AG04450 (cell line): ENCODE data around the gene H6PD. TPM values are rescaled to one million over a fixed set of nuclear protein-coding genes. Genes with fewer than 3 reads are reported as not detected.
"Not testable (repeated sequence)": the region's sequence is repeated elsewhere in the genome, so short reads cannot be mapped to it uniquely, and the experiment has no call there.

ENCODE experiments used
- CTCF ChIA-PET: fragments of 300-600, 350-600 bp; formaldehyde crosslinking; extraction: SDS; loops from one replicate; lab custom pipeline; 2022; ENCODE audit warnings: antibody characterized with exemption, inconsistent platforms; lab: Charles Lee
- POLR2A ChIA-PET: fragments of 350-600 bp; formaldehyde crosslinking; extraction: SDS; loops from one replicate; lab custom pipeline; 2021; ENCODE audit warnings: antibody characterized with exemption, inconsistent platforms; lab: Yijun Ruan, JAX
- DNase-seq: peaks from one replicate; pipeline ENCODE4 v3.0.0-alpha.2; 2011; ENCODE audit warnings: low read depth, low spot score
- H3K27ac ChIP-seq: one replicate; pipeline ENCODE4 v1.5.1; 2012; ENCODE audit warnings: low read depth, low read length, control low read depth
- H3K27me3 ChIP-seq: one replicate; pipeline ENCODE4 v1.6.0; 2012; ENCODE audit warnings: low read length; ENCODE audit not compliant: control insufficient read depth, insufficient read depth
- H3K4me3 ChIP-seq: 2 replicates; pipeline ENCODE4 v1.5.1; 2011; ENCODE audit warnings: mild to moderate bottlenecking, low read depth, low read length, control low read depth
- H3K9me3 ChIP-seq: 2 replicates; pipeline ENCODE4 v1.5.1; 2012; ENCODE audit warnings: low read length; ENCODE audit not compliant: control insufficient read depth, insufficient read depth
- CTCF ChIP-seq: IDR thresholded peaks from 2 replicates; pipeline ENCODE4 v1.5.1; 2011; ENCODE audit warnings: low read depth, low read length, control low read depth, inconsistent platforms
- polyA plus RNA-seq: library from polyadenylated mRNA; depleted of rRNA; stranded (reverse); fragments of >200 nt; gene quantifications from 2 replicates; pipeline ENCODE4 v1.2.3, GENCODE V29; 2011

The H6PD gene
- polyA plus RNA-seq, 1 experiment: 18.3 TPM

- Histone ChIP-seq H3K27me3 (no peaks in the 10 kb centered on the region), H3K9me3 (no peaks in the 10 kb centered on the region), H3K27ac (no peak overlapping the region), H3K4me3 (no peak overlapping the region)
- POLR2A ChIA-PET: interaction anchor here (0.5 kb wide), 1 partner anchor 227 kb away, joined by 3 read pairs; no protein-coding TSS in a partner anchor
- no peak for DNase-seq
- CTCF ChIA-PET: no interaction called here
- no peak for TF ChIP-seq CTCF
Observed at GRCh38 chr1:9298282-9298681, 63.7 kb downstream of the H6PD start.

- POLR2A ChIA-PET: interaction anchor here (0.7 kb wide), 1 partner anchor 25 kb away, joined by 4 read pairs; no protein-coding TSS in a partner anchor
- DNase-seq, CTCF ChIA-PET: not testable (repeated sequence)
Observed at GRCh38 chr1:9299571-9300541, 65.3 kb downstream of the H6PD start.

GRCh38 chr1:9300573-9300972 lies 66.0 kb downstream of the H6PD start:
- Histone ChIP-seq H3K4me3 (no peak overlapping the region), H3K27me3 (no peaks in the 10 kb centered on the region), H3K27ac (peak overlapping the region; percentile 52), H3K9me3 (no peaks in the 10 kb centered on the region; the same call in 1 of the 2 replicates)
- no peak for TF ChIP-seq CTCF
- no peak for DNase-seq
- CTCF ChIA-PET: no interaction called here
- POLR2A ChIA-PET: no interaction called here

More at GRCh38 chr1:9299571-9300541, 65.3 kb downstream of the H6PD start:
- H3K9me3 ChIP-seq, H3K4me3 ChIP-seq, H3K27me3 ChIP-seq: not testable (repeated sequence)
- H3K27ac ChIP-seq: peak overlapping the region; percentile 52

- no peak overlapping the region for H3K4me3 ChIP-seq
- no peaks in the 10 kb centered on the region for H3K27me3 ChIP-seq
- POLR2A ChIA-PET: interaction anchor here (0.8 to 1.0 kb wide), 2 partner anchors 18 to 73 kb away, joined by 3 to 4 read pairs; no protein-coding TSS in a partner anchor
- no peak for TF ChIP-seq CTCF
- CTCF ChIA-PET: no interaction called here
- no peaks in the 10 kb centered on the region; the same call in 1 of the 2 replicates for H3K9me3 ChIP-seq
- DNase-seq: peak; percentile 82
- peak overlapping the region; percentile 89 for H3K27ac ChIP-seq
Observed at GRCh38 chr1:9302745-9303524, 68.4 kb downstream of the H6PD start.

GRCh38 chr1:9303916-9304315 lies 69.3 kb downstream of the H6PD start:
- no peak for DNase-seq
- Histone ChIP-seq H3K9me3 (no peaks in the 10 kb centered on the region; the same call in 1 of the 2 replicates), H3K27ac (no peak overlapping the region), H3K27me3 (no peaks in the 10 kb centered on the region), H3K4me3 (no peak overlapping the region)
- ChIA-PET POLR2A (interaction anchor here (0.7 to 0.8 kb wide), 2 partner anchors 17 to 72 kb away, joined by 4 read pairs; no protein-coding TSS in a partner anchor), CTCF (interaction anchor here (0.9 kb wide), 1 partner anchor 187 kb away, joined by 3 read pairs; no protein-coding TSS in a partner anchor)
- no peak for TF ChIP-seq CTCF
